HG03575 (cell line): ENCODE data around the gene CNTN1.
"Not testable (repeated sequence)": the region's sequence is repeated elsewhere in the genome, so short reads cannot be mapped to it uniquely, and the experiment has no call there.

ENCODE experiments used
- ATAC-seq: cut with Tn5 transposase; IDR thresholded peaks from one replicate; pipeline ENCODE4 v1.9.1; 2021; ENCODE audit not compliant: unreplicated experiment, insufficient number of reproducible peaks, low FRiP score; ENCODE audit errors: extremely low read depth

CNTN1 gene

DNA sequence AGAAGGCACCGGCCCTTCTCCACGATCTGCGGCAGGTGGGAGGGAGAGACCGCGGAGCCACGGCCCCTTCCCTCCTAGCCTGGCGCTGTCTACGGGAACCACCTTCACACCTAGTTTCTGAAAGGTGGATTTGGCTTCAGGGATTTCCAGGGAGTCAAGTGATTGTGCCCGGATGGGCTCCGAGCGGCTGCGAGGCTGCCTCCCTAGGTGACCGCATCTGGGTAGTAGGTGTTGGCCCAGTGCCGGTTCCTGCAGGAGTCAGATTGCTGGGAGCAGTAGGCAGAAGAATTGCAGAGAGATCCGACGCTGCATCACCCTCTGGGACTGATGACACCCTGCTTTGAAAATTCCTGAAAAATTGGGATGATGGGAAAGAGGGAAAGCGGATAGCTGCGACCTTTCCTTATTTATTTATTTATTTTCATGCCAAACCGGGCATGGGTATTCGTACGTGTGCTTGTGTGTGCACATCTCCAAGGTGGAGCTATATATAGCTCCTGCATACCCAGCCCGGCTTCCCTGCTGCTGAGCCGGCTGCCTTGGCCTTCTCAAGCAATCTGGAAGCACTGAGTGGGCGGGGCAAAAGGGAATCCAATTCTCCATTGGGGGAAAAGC lies 1.1 kb downstream of the CNTN1 start:
- no peak for ATAC-seq

DNA sequence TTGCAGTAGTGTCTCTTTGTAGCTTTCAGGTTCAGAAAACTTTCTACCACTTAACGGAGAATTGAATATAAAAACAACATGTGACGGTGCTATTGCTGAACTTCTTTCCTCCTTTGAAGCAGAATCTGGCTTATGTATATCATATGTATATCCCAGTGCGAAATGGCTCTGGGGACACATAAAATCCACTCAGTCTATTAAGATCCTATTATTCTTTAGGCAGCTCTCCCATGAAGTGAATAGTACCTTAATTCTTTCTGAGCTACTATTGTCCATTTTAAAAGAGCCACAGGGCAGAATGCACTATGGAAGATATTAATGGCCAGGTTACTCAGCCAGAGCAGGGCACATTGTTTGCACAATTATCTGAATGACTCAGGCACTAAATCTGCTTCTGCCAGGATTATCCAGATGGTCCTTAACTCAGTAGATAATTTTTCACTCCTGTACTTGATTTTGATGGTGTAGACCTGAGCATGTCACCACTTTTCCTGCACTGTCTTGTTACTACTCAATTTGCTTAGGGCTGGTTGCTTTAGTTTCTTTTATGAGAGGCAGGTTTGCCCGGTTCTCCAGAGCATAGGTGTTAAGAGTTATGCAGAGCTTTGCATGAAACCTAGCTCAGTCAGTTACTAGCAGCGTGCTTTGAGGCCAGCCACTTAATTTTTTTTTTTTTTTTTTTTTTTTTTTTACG lies 5.5 kb downstream of the CNTN1 start:
- no peak for ATAC-seq

DNA sequence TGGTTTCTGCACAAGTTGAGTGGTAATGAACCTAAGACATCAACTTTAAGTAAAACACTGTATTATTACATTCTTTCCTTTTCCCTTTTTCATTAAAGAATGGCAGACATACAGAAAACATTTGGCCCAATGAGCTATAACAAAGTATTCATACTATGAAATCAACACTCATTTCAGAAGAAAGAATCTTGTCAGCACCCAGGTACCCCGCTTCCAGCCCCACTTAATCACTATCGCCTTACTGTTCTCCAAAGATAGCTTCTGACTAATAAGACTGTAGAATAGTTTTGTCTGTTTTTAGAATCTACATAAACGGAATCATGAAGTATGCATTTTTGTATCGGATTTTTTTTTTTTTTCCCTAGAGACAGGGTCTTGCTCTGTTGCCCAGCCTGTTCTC lies 9.5 kb downstream of the CNTN1 start:
- ATAC-seq = peak; percentile 70

DNA sequence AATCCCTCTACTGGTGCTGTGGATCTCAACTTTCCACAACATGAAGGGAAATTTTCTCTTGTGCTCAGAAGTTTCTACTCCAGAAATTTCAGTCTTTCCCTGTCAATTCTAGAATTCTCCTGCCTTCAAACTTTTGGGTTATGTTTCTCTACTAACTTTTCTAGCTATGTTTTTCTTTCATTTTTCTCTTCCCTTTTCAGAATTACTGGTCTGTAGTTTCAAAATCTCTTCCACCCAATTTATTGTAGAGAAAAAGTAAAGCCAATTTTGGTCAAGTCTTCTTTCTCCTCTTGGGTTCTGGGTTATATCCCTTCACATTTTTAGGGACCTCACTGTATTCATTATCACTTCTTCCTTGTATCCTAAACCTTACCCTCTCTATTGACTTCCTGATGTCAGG lies 18.9 kb downstream of the CNTN1 start:
- ATAC-seq = no peak

DNA sequence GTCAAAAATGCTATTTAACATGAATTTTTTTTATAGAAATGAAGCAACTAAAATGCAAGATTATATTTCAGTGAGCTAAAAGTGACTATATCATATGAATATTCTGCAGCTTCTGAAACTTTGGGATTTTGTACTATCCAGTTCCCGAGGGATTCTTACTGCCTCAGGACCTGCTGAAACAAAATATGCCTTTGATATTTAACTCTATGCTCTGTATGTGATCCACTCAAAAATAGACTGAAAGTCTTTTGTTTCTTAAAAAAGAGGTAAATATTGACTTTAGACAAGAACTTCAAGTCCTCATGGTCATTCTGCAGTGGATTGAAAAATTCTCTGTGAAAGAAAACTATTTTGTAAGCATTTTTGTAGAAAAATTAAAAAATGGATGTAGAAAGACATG lies 22.4 kb downstream of the CNTN1 start:
- ATAC-seq = no peak

DNA sequence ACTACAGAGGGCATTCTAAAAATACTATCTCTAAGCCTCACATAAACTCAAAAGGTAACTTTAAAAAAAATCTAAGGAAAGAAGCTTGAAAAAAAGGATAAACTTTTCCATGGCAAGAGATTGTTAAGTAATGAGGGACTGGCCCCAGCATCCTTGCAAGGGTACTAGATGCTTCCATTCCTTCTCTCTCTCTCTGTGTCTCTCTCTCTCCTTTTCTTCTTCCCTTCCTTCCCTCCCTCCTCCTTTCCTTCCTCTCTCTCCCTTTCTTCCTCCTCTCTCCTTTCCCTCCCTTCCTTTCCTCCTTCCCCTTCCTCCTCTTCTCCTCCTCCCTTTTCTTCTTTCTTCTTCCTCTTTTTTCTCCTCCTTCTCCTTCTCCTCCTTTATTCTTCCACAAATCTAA lies 23.8 kb downstream of the CNTN1 start:
- ATAC-seq = no peak

DNA sequence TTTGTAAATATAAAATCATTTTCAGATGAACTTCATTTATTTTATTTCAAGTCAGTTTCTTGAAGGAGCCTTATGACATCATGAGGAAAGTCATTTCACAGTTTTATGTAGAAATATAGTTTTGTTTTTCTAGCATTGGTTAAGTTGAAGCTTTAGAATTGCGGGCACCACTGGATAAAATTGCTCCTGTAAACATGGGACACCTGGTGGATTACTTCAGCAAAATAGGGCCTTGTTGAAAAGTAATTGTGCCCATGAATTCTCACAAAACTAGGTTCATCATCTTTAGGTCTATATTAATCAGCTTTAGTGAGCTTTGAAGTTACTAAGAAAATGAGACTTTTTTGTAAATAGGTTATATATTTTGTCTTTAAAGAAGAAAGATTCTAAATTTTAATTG lies 25.3 kb downstream of the CNTN1 start:
- ATAC-seq = no peak

DNA sequence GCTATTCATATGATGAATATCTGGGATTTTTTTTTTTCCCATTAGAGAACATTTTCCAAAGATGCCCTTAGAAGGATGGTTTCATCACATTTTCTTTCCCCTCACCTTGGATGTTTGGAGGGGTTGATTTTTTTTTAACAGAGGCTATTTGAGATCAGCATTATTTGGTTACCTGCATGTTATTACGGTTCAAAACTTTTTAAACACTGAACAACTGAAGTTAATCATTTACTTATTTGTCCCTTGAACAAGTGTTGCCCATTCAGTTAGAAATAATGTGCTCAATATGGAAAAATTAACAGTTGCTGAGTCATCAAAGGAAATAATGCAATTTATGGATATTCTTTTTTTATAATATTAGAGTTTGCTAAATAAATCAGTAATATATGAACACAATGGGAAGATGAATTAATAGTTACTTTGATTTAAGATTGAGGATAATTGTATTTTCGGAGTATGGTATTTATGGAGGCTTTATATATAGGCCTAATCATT lies 26.7 kb downstream of the CNTN1 start:
- no peak for ATAC-seq

DNA sequence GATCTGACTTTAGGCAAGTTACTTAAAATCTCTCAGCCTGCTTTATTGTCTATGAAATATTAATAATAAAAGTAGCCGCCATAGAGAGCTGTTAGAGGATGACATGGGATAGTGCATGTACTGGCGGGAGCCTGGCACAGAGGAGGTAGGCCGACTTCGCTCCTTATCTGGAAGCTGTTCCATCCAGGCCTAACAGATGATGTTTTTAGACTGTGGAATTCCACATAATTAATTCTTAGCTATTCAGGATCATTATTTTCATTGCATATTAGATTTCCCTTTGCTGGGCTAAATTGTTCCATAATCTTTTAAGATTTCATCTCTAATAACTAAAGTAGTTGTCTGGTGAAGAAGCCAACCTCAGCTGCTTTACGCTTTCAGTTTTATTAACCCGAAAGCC lies 30.8 kb downstream of the CNTN1 start:
- ATAC-seq = no peak

DNA sequence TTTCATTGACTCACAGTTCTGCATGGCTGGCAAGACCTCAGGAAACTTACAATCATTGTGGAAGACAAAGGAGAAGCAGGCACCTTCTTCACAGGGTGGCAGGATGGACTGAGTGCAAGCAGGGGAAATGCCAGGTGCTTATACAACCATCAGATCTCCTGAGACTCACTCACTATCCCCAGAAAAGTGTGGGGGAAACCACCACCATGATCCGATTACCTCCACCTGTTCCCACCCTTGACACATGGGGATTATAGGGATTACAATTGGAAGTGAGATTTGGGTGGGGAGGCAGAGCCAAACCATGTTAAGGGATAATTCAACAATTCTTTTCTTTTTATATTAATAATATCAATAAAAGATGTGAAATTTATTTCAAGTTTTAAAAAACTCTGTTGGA lies 34.1 kb downstream of the CNTN1 start:
- no peak for ATAC-seq

DNA sequence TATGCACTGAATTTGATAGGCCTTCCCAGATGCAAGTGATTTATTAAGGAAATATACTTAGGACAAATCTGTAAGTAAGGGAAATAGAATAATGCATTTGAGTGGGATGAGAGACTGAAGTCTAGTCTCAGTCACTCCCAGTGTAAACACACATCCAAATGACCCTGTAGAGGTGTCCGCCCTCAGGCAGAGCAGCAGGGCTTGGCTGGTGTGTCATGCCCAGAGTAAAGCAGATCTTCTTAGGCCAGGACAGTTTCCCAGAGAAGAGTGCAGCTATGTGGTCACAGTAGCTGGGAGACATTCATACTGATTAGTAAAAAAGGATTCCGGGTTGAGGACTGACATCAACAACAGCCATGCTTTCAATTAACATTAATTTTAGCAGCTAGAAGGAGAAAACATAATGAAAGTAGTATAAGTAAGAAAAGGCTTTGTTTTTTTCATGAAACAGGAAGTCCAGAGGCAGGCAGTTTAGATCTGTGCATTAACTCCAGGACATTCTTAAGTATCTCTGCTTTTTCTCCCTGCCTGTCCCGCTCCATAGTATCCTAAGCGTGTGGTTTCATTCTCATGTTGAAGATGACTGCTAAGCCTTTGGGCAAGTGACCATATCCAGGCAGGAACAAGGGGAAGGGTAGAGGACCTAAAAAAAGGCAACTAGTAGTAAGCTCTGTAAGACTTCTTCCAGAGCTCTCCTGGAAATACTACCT lies 35.7 kb downstream of the CNTN1 start:
- ATAC-seq = no peak

DNA sequence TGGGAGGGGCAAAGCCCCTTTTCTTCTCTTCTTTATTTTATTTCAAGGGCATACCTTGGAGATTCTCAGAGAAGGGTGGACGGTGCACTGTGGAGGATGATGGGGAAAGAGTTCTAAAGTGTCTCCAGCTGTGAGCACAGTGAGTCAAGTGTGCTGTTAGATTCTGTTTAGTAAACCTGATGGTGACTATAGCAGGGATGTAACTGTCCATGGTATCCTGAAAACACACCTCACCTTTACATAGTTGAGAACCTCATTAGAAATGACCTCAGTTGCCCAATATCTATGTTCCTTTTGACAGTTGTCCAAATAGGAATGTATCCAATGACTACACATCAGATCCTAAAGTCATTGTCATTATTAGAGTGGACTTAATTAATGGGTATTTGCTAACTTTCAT lies 38.0 kb downstream of the CNTN1 start:
- ATAC-seq = no peak

DNA sequence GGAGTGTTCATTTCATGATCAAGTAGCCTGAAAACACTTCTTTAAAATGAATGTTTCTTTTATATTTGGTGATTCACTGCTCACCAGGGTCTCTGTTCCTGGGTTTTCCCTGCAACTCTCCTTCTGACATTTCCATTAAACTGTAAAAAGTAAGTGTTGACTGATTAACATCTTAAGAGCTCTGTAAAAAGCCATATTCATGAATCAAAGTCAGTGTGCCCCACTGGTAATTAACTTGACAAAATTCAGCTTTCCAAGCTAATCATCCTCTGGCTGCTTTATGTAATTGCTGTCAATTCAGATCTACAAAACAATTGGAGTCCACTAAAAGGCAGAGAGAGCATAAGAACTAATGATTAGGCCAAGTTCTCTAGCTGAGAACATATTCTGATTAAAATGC lies 41.6 kb downstream of the CNTN1 start:
- no peak for ATAC-seq

DNA sequence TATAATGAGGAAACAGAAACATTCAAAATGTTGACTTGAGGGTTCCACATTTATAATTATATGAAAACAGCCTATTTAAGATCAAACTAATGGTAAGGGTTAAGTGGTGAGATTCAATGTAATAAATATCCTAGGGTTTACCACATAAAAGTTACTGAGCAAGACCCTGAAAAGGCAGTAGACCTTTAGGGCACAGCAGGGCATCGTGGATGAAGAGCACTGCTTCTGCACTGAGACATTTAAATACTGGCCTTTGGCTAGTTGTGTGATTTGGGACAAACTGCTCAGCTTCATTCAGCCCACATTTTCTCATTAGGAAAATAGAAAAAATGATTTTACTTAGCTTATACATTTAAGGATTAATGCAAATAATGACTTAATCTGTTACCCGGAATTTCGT lies 42.0 kb downstream of the CNTN1 start:
- no peak for ATAC-seq

DNA sequence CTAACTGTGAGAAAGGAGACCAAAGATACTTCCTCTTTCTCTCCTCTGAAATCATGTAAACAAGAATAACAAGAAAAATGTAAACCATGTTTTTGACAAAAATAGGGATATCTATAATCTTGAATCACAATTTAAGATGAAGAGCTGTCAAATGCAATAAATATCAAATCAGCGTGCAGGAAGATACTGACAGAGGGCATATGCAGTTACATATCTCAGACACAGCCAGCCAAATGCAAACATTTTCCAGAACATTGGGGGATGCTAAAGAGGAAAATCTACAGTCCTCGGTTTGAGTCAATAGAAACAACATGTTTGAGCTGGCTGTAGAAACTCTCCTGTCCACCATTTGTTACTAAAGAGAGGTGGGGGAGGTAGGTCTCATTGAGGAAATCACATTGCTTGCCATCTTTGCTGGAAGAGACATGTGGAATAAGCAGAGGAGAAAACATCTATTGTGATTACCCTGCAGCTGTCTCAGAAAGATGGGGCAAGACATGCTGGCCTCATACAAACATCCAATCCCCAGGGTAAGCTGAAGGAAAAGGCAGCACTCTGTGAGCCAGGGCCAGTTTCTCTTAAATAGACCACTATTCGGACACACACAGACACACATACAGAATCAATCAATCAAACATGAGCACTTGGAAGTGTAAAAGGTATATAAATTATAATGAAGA lies 43.5 kb downstream of the CNTN1 start:
- ATAC-seq = no peak

DNA sequence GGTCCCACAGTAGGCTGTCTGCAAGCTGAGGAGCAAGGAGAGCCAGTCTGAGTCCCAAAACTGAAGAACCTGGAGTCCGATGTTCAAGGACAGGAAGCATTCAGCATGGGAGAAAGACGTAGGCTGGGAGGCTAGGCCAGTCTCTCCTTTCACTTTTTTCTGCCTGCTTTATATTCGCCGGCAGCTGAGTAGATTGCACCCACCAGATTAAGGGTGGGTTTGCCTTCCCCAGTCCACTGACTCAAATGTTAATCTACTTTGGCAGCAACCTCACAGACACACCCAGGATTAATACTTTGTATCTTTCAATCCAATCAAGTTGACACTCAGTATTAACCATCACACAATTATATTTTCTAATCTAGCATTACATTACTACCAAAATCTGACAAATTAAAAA lies 45.2 kb downstream of the CNTN1 start:
- not testable (repeated sequence) for ATAC-seq

DNA sequence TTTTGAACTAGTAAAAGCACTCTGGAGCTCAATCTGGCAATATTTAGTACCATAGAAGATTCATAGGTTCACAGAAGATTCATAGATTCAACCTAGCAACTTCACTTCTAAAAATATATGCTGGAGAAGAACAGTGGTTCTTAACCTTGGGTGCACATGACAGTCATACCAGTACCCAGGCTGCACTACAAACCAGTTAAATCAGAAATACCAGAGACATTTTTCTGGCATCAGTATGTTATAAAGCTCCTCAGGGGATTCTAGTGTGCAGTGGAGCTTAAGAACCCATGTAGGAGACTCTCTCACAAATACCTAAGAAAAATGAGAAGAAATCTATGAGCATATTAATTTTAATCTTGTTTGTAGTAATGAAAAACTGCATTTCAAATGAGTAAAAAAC lies 46.6 kb downstream of the CNTN1 start:
- no peak for ATAC-seq

DNA sequence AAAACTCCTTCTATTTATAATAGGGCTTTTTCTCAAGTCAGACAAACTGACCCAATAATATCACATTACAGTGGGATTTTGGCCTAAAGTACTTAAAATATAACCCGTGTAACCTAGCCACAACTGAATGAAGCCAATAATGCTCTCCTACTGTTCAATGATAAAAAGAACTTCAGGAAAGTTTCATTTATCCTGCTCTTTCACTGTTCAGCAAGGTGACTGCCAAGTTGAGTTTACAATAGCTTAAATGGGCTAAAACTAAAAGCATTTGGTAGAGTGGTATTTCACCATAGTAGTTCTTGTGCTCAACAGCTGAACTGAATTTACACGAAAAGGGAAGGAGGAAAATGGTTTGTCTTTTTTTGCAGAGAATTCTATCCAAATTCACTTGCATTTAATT lies 49.8 kb downstream of the CNTN1 start:
- no peak for ATAC-seq

DNA sequence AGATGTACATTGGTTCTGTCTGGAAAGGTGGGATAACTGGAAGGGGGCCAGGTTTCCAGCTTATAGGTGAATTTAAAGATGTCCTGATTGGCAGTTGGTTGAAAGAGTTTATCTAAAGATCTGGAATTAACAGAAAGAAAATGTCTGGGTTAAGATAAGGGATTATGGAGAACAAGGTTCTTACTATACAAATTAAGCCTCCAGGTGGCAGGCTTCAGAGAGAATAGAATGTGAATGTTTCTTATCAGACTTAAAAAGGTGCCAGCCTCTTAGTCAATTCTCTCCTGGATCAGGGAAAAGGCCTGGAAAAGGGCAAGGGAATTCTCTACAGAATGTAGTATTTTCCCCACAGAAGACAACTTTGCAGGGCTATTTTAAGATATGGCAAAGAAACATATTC lies 53.1 kb downstream of the CNTN1 start:
- no peak for ATAC-seq

DNA sequence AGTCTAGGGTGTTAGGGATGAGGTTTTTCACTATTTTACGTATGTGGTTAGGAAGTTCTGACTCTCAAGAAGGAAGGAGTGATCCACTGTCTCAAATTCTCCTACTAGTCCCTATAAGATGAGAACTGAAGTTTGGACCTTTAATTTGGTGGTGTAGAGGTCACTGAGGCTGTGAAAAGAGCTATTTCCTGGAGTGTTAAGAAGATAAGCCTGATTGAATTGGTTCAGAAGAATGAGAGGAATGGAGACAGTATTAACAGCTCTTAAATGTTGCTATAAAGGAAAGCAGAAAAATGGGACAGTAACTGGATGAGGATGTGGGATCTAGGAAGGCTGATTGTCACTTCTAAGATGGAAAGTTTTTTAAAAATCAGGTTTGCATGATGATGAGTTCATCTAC lies 57.6 kb downstream of the CNTN1 start:
- no peak for ATAC-seq
